ENCODE data around the gene ABLIM1. TPM values are rescaled to one million over a fixed set of nuclear protein-coding genes. Genes with fewer than 3 reads are reported as not detected.
"Not testable (repeated sequence)": the region's sequence is repeated elsewhere in the genome, so short reads cannot be mapped to it uniquely, and the experiment has no call there.

The ABLIM1 gene
- total RNA-seq, result 103 TPM
- long read RNA-seq, partial matches to known transcripts, result 22 of 198 reads
- long read RNA-seq, other reads (novel, unspliced or antisense), result 176 of 198 reads

DNA sequence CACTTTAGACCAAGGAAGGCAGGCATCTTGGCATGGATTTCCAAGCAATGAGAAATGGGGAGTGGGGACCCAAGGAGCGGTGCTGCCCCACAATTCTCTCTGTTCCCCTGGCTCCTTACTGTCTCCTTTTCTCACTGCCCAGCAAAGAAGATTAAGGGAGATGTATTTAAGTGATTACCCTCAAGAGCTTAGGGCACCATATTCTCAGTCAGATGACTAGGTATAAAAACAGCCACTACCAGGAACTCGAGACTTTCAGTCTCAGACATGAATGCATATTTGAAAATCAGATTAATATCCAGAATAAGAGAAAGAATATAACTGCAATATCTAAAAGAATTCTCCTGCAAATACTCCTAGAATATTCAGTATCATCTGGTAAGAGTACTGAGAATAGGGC, at the start of gene ABLIM1:
ABLIM1 (minus strand) TSS at position 101 of the 400 bp plus-strand sequence; CDS start at position 26, 75 bp downstream.
- no peak for DNase-seq (ENCODE audit: low spot score)

DNA sequence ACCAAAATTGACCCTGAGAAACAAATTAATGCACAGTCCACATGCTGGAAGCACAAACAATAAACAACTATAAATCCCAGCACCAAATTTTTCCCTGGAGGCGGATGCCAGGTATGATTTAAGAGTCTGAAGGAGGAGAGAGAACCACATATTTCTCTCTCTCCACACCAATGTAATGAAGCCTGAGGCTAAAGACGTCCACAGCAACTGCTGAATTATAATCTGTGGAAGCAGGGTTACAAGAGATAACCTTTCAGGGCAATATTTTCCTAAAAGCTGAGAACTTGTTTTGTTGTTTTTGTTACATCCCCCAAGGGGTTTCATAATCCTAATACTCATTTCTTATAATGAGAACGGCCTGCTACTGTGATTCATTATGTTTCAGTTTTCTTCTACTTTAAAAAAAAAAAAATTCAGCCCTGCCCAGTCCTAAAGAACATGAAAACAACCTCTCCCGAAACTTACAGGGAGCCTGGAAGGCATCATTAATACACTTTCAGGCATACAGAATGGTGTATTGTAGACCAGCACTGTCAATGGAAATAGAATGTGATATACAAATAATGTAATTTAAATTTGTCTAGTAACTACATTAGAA, 48.5 kb upstream of the ABLIM1 start:
- DNase-seq (ENCODE audit: low spot score), result no peak

DNA sequence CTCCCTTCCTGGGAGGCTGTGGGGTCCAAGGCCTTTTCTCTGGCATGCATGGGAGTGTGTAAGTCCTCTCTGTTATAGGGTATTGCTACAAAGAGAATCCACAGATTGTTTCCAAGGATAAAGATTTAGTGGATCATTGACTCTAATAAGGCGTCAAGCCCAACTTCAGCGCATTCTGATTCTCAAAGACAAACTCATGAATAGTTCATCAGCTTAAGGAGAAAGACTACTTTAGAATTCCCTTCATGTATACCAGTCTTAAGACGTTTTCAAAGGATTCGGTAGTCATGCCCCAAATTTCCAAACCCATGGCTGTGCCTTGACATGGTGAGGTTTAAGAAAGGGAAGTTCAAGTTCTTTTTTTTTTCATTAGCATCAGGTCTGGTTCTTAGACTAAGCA, 46.6 kb upstream of the ABLIM1 start:
- DNase-seq (ENCODE audit: low spot score), result no peak

DNA sequence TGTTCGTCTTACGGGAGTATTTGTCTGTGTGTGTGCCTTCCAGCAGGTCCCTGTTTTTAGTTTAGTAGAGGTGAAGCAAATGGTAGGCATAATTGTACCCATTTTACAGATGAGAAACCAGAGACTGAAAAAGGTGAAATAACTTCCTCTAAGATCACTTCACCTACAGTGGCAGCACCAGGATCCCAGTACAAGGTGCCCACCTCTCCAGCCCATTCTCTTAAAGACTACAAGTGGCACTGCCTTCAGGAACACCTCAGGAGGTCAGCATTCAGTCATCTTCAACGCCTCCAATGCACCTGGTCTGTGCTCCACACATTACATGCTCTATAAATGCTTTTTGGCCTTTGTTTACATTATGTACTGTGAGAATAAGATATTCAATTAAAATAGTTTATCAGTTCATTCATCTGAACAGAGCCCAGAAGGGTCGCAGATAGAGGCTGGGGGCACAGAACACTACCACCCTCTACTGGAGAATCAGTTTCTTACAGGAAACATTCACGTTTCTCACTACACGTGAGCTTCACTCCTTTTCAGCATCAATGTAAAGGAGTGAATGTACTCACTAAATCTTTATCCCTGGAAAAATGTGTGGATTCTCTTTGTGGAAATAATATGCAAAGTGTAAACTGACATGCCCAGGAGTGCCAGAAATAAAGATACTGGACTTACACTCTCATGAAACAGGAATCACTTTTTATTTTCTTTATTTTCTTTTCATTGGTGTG, 45.5 kb upstream of the ABLIM1 start:
- no peak for DNase-seq (ENCODE audit: low spot score)

DNA sequence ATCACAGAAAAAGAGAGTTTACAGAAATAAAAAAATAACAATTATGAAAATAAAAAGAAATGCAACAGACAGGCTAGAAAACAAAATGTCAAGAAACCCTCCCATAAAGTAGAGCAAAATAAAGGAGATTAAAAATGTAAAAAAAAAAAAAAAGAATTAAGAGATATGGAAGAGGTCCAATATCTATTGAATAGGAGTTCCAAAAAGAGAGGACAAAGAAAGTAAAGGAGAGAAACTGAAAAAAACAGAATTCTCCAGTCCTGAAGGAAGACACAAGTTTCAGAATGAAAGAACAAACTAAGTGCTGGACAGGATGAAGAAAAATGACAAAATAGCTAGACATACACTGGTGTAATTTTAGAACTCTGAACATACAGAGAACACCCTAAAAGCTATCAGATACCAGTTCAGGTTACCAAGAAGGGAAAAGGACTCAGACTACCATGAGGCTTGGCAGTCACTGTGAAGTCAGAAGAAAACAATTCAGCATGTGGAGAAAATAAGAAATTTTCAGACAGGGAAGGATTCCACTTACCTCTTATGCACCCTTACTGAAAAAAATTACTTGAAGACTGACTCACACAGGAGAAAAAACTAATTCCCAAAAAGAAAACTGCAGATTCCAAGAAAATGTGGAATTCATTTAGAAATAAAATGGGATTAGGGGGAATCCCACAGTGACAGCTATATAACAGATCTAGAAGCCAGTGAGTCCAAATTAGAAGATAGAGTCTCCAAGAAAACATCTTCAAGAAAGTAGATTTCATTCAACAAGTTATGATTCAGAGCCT, 40.4 kb upstream of the ABLIM1 start:
- DNase-seq (ENCODE audit: low spot score), result no peak

DNA sequence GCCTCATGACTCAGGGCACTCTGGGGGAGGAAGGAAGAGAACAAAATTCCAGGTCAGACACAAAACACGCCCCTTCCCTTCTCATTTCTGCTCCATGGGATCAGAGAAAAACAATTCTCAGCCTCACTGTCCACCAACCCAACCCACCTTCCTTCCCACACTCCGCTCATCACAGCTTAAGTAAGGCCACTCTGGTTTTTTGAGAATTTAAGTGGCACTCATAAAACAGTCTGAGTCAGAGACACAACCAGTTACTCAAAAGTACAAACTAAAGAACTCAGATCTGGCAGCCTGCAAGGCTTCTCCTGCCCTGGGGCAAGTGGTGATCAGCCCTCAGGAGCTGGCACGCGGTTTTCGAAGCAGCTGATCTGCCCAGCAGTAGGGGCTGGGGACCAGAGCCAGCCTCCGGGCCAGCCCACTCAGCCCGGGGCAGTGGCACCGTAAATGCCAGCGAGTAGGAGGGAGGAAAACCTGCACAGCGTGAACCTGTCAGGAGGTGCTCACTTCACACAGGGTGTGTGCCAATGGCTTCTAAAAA, 39.1 kb upstream of the ABLIM1 start:
- DNase-seq (ENCODE audit: low spot score), result no peak

DNA sequence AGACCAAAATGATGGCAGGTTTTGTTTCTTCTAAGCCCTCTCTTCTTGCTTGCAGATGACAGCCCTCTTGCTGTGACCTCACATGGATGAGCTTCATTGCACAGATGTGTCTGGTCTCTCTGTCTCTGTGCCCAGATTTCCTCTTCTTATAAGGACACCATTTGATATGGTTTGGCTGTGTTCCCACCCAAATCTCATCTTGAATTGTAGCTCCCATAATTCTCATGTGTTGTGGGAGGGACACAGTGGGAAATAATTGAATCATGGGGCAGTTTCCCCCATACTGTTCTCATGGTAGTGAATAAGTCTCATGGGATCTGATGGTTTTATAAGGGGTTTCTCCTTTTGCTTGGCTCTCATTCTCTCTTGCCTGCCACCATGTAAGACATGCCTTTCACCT, 38.2 kb upstream of the ABLIM1 start:
- not testable (repeated sequence) for DNase-seq (ENCODE audit: low spot score)

DNA sequence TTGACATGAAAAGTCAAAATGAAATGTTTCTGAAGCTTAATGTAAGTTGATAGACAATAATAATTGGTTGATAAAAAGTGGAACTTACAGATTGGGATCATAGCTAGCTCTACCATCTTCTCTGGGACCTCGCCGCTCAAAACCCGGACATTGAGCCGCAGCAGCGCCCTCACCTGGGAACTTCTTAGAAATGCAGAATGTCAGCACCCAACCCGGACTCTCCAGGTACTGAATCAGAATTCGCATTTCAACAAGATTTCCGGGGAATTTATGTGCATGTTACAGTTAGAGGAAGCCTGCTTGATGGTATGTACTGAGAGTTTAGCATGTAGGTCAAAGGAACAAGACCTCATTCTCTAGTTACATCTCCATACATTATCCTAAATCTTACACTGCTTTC, 36.7 kb upstream of the ABLIM1 start:
- no peak for DNase-seq (ENCODE audit: low spot score)

DNA sequence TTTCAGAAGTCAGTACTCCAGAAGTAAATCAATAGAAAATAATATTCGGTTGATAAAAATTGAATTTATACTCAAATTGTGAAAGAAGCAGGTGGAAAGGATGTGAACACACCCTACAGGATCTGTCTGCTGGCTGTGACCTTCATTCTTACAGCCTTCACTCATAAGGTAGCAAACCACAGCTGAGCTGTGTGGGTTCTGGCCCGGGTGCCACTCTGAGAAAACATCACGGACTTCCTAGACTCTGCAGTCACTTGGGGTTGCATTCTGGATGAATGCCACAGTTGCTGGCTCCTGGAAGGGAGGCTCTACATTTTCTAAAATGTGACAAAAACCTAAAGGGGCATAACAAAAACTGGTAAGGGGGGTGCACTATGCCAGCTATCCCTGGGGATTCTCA, 36.0 kb upstream of the ABLIM1 start:
- no peak for DNase-seq (ENCODE audit: low spot score)

DNA sequence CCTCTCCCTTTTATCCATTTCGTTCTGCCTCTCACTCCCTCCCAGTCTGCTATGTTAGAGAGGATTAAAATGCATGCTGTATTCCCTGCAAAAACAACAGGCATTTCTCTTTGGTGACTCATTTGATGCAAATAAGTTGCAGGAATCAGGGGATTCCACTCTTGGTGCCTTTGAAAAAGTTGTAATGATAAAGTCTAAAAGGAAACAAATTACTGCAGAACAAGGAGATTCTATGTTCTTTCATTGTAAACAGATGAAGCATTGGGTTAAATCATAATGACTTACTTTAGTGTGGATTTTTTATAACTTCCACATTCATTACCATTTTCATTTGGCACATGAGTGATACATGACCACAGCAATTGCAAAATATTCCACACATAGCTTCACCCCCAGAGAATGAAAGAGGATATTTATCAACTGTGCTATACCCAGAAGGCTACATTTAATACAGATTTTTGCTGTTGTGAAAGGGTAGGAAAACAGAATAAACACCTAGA, 33.4 kb upstream of the ABLIM1 start:
- no peak for DNase-seq (ENCODE audit: low spot score)

DNA sequence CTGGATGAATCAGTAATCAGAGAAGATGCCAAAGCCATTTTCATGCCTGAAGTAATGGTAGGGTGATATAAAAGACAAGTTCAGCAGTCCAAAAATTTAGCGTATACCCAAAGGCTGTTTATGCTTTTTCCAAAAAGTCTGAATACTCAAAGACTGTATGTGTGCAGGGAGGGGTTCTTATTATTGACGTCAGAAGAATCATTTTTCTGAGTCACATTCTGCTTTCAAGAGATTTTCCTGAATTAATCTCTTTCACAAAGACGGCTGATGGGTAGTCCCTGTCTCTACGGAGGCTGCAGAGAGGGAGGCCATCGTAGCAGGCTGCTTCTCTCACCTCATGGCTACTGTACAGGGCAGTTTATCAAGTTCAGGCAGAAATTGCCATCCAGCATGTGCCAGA, 30.7 kb upstream of the ABLIM1 start:
- DNase-seq (ENCODE audit: low spot score), result no peak

DNA sequence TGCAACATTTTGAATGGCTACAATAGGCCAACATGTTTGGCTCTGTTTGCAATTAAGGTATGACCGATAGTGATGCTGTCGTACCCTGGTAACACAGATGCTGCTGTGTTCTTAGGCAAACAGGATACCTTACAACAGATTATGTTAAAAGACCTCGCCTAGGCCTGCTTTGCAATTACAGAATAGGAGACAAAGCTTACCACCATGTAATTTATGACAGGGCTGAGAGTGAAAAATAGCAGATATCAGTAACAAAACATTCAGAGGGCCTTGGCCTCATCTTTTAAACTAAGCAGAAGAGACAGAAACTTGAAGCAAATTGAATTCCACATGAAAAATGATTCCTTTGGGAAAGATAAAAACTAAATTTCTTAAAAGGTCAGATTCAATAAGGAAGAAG, 29.4 kb upstream of the ABLIM1 start:
- no peak for DNase-seq (ENCODE audit: low spot score)

DNA sequence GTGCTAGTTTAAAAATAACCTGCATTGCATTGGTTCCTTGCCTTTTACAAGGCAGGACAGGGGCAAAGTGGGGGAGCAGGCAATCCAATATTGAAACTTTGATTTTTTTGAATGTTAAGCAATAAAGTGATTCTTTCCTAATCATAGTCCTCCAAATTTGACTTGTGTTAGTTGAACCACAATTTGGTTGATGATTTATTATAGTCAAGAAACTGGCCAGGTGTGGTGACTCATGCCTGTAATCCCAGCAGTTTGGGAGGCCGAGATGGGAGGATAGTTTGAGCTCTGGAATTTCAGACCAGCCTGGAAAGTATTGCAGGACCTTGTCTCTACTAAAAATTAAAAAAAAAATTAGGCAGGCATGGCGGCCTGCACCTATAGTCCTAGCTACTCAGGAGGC, 27.9 kb upstream of the ABLIM1 start:
- no peak for DNase-seq (ENCODE audit: low spot score)

DNA sequence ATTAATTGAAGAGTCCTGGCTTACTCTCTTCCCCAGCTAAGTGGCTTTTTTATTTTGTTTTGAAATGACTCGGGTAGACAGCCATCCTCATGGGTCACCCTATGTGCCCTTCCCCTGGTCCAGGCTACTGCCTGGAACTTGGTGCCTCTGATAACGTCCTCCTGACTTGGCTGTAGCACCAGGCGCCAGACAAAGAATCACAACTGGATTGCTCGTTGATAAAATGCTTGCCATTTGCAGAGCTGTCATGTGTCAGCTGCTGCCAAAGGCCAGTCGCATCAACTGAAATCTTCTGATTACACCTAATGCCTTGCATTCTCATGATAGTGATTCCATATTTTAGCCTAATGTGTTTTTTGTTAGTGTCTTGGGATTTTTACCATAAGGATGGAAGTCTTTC, 27.4 kb upstream of the ABLIM1 start:
- DNase-seq (ENCODE audit: low spot score), result no peak

DNA sequence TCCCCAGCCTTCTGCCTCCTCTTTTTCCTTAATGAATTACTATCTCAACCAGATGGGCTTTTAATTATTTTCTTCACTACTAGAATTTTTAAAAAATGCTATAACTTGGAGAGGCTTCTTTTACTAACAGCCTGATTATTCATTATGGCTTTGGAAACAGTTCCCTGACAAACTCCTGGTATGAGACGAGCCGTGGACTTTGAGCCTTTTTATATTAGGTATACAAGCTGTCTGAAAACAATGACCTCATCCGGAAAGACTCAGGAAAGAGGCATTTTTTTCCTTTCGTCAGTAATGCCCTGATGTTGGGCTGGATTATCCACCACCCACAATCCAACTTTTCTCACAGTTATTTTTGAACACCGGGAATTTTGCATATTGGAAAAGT, 26.7 kb upstream of the ABLIM1 start:
- DNase-seq (ENCODE audit: low spot score), result no peak

DNA sequence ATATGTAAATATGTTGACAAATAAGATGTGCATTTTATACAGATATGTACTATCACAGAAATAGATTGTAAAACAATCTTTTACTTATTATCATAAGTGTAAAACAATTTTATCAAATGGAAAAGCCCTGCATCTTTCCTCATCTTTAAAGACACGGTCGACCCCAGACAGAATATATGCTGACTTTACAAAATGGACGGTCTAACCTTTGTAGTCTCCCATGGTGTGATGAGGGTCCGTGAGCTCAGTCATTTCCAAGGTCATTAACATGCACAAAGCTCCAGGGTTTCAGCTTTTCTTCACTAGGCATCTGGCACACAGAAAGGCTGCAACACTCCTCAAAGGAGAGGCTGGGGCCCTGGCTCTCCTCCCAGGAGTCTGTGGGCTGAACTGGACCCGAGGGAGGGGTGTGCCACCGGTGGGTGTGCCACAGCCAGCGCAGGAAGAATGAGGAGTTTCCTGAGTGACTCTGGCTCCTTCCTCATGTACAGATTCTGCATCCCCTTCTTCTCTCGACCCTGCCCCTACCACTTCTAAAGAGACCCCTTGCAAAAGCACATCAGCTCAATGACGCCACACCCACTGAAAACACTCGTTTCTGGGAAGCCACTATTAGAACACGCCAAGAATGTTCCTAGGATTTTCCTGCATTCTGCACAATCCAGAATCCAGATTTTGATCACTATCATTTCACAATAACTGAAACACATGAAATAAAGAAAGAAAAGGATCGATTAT, 26.2 kb upstream of the ABLIM1 start:
- no peak for DNase-seq (ENCODE audit: low spot score)

DNA sequence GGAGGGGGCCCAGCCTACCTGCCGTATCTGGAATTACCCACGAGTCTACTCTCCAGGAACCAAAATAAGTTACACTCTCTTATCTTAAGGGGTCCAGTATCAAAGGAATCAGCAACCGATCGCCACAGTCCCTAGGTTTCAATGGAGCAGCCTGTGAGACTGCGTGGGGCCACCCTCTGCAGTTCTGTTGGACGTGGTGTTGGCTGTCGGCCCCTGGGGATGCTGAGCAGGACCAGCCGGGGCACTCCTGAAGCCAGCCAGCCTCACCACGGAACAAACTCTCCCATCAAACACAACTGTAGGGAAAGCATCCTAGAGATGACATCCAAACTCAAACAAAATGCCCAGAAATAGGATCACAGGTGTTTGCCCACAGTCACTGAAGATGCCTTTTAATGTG, 25.5 kb upstream of the ABLIM1 start:
- no peak for DNase-seq (ENCODE audit: low spot score)

DNA sequence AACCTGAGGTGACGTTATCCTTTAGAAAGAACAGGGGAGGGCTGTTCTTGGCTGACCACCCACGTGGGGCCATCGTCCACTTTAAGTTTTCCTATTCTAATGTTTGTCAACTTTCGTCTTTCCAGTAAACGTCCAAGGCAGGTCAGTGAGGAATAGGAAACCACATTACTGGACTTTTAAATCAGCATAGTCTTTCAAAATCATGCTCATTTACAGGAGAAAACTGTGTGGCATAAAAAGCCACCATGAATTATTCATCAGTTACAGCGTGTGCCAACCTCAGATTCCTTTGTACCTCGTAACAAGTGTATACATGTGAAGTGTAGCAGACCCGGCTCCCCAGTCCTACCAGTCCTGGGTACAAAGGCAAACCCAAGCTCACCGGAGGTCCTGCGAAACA, 25.1 kb upstream of the ABLIM1 start:
- DNase-seq (ENCODE audit: low spot score), result no peak

DNA sequence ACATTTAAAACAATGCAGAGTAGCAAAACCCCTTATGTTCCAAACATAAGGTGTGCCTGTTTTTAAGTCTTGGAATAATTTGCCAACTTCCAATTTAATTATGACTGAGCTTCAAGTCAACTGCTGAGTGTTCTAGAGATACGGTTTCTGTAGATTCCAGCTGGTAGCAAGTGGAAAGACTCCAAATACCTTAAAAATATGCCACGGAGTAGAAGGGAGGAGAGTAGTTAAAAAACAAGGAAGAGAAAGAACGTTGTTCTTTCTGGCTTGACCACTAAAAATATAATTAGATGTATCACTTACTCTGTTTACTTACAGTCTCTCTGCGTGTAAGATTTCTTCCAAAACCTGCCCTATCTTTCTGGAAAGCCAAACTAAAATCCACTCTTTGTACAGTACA, 24.5 kb upstream of the ABLIM1 start:
- DNase-seq (ENCODE audit: low spot score), result no peak

DNA sequence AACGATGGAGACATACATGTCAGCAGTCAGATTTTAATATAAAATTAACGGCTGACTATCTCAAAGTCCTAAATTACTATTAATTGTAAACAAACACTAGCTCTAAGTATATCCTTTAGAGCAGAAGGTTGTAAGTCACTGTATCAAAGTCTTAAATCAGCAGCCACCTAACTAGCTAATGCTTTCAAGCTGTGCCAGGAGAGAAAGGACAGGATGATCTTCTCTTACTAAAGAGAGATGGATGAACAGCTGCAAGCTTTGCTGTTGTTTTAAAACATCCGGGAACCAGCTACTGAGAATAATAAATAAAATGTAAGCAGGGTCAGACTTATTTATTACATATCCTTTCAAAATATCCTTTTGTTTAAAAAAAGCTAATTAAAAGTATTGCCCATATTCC, 24.0 kb upstream of the ABLIM1 start:
- DNase-seq (ENCODE audit: low spot score), result no peak

DNA sequence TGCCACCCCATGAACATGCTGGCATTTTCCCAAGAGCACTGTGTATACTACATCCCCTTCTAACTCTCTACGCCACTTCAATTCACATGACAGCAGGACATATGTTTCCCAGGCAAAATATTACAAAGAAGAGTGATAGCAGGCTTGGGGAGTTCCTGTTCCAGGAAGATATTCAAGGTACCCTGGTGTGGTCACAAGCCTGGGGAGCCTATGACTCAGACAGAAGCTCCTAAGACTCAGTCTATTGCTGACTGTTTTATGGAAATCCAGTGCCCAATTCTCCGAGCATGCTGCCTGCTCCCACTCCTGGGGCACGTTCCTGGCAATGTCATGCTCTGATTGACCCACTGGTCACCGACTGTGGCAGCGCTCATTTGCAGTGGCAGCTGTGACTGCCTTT, 23.5 kb upstream of the ABLIM1 start:
- no peak for DNase-seq (ENCODE audit: low spot score)
